ENCODE data around the gene SYNGR1. TPM values are rescaled to one million over a fixed set of nuclear protein-coding genes. Genes with fewer than 3 reads are reported as not detected.

The SYNGR1 gene
- total and polyA plus RNA-seq, 2 of the 8 experiments (the other 6 are each of a cell fraction or from before 2014, with no cell fraction given) = 32.5 to 84.7 TPM

- H4K20me1 ChIP-seq (replicated peaks in 1 of 2; ENCODE audit: control insufficient read depth in 1 of 2, insufficient read depth in 2 of 2, low read length in 2 of 2) = peaks cover 0 to 8% of the 10 kb centered on the region in 2 experiments
- H3K4me1 ChIP-seq (replicated peaks in 1 of 4; ENCODE audit: control insufficient read depth in 3 of 4, insufficient read depth in 4 of 4, low read length in 3 of 4) = peaks cover 5 to 26% (median 17%) of the 10 kb centered on the region in 4 experiments
- H3K36me3 ChIP-seq (ENCODE audit: control insufficient read depth in 2 of 4, insufficient read depth in 4 of 4, low read length in 3 of 4) = peaks cover 0 to 5% (median 0%) of the 10 kb centered on the region in 4 experiments; a peak in 1 of 8 replicates
- no peak overlapping the region for H2BK20ac ChIP-seq (ENCODE audit: low read length)
- WGBS, 2 experiments (ENCODE audit: extremely low coverage in 1 of 2, insufficient coverage in 1 of 2, insufficient read length in 1 of 2, insufficient replicate concordance in 2 of 2, low coverage in 1 of 2, low lambda C conversion rate in 2 of 2, missing lambda C conversion rate in 1 of 2) = 90% methylated on average over 12 of the region's 12 CpGs; no CpG with 5 or more reads in 1 of the 2 experiments
- no peak overlapping the region for H3K9ac ChIP-seq (replicated peaks in 1 of 4; ENCODE audit: extremely low read depth in 1 of 4, low read depth in 3 of 4, low read length in 3 of 4)
- H2BK15ac ChIP-seq (ENCODE audit: low read length) = no peak overlapping the region
- H2BK12ac ChIP-seq (ENCODE audit: low read depth, low read length) = no peak overlapping the region
- H2BK120ac ChIP-seq (replicated peaks; ENCODE audit: low read depth, low read length) = no peak overlapping the region
- ChIA-PET POLR2A (ENCODE audit: partially characterized antibody) (interaction anchor here (0.6 to 22.5 kb wide), 3 partner anchors 40 to 521 kb away, joined by 3 to 413 read pairs (median 3); partner anchors contain the start of gene RPL3), CTCF (ENCODE audit: partially characterized antibody) (interaction anchor here (1.0 to 4.2 kb wide), 5 partner anchors 12 to 75 kb away, joined by 3 to 27 read pairs (median 5); partner anchors contain the start of gene RPL3)
- H3K18ac ChIP-seq (ENCODE audit: extremely low read depth, low read length) = no peak overlapping the region; the same call in none of the 2 replicates
- H3K4me2 ChIP-seq (ENCODE audit: insufficient read depth in 1 of 2, low read depth in 2 of 2, low read length in 2 of 2) = no peak overlapping the region
- H3K4me3 ChIP-seq (ENCODE audit: extremely low read depth in 1 of 4, insufficient read depth in 2 of 4, low read depth in 3 of 4, low read length in 4 of 4) = no peak overlapping the region
- DNase-seq (ENCODE audit: low read depth in 1 of 2, low spot score in 2 of 2) (no peak), FAIRE-seq (no peak)
- peaks cover 7% of the 10 kb centered on the region for H3K79me1 ChIP-seq (ENCODE audit: low read depth, low read length)
- peaks cover 0 to 6% of the 10 kb centered on the region in 2 experiments; a peak in 1 of 4 replicates for H3K79me2 ChIP-seq (ENCODE audit: control insufficient read depth in 1 of 2, insufficient read depth in 2 of 2, low read length in 2 of 2)
- peaks cover 8% of the 10 kb centered on the region for H3K23me2 ChIP-seq (ENCODE audit: low read depth, low read length)
- H3K23ac ChIP-seq (ENCODE audit: insufficient read length) = no peak overlapping the region
- H4K5ac ChIP-seq (ENCODE audit: insufficient read length, low read depth, low read length) = no peak overlapping the region
- H2AFZ ChIP-seq (ENCODE audit: low read length) = no peak overlapping the region
- H2BK5ac ChIP-seq (ENCODE audit: low read depth, low read length) = no peak overlapping the region
- peaks cover 0 to 4% (median 2%) of the 10 kb centered on the region in 4 experiments; a peak in 2 of 7 replicates for H3K27me3 ChIP-seq (replicated peaks in 1 of 4; ENCODE audit: control insufficient read depth in 3 of 4, extremely low read depth in 1 of 4, insufficient read depth in 3 of 4, low read length in 3 of 4)
- H3K4ac ChIP-seq (replicated peaks; ENCODE audit: insufficient read length, low read depth, low read length) = no peak overlapping the region
- peak overlapping the region; percentile 40; the same call in 1 of the 2 replicates for H2AK5ac ChIP-seq (ENCODE audit: low read depth, low read length)
- no peak overlapping the region for H3K27ac ChIP-seq (ENCODE audit: low read depth, low read length)
- no peak overlapping the region for H3K14ac ChIP-seq (ENCODE audit: insufficient read length)
- H3K9me3 ChIP-seq (ENCODE audit: insufficient read depth in 2 of 2, low read depth in 1 of 2, low read length in 1 of 2) = no peaks in the 10 kb centered on the region
- no peak overlapping the region for H4K91ac ChIP-seq (replicated peaks; ENCODE audit: insufficient read length, low read length)
- no peak overlapping the region for H3K56ac ChIP-seq (replicated peaks; ENCODE audit: insufficient read length, low read depth, low read length)
- H4K8ac ChIP-seq (ENCODE audit: extremely low read depth, insufficient read depth, low read length) = no peak overlapping the region; the same call in 1 of the 2 replicates
- TF ChIP-seq NRF1 (IDR thresholded peaks at IDR 0.05; ENCODE audit: low read depth, low read length) = no peak
- no peak for TF ChIP-seq TCF12 (IDR thresholded peaks at IDR 0.05; ENCODE audit: low read depth, low read length)
- no peak for TF ChIP-seq JUND (IDR thresholded peaks at IDR 0.05; ENCODE audit: low read length)
- no peak for TF ChIP-seq TAF7 (optimal IDR thresholded peaks at IDR 0.05; ENCODE audit: borderline replicate concordance, low read depth, low read length)
- TF ChIP-seq SIX5 (IDR thresholded peaks at IDR 0.05; ENCODE audit: low read depth, low read length) = no peak
- TF ChIP-seq SP1 (IDR thresholded peaks at IDR 0.05; ENCODE audit: low read depth, low read length) = no peak
- no peak for TF ChIP-seq ZNF274 (IDR thresholded peaks at IDR 0.05; ENCODE audit: borderline replicate concordance, extremely low read depth, low read length)
- TF ChIP-seq JUN (IDR thresholded peaks at IDR 0.05; ENCODE audit: low read depth, low read length) = no peak
- TF ChIP-seq CHD2 (IDR thresholded peaks at IDR 0.05; ENCODE audit: low read length) = no peak
- TF ChIP-seq KDM4A (IDR thresholded peaks at IDR 0.05; ENCODE audit: low read depth, low read length, severe bottlenecking) = no peak
- no peak for TF ChIP-seq POU5F1 (IDR thresholded peaks at IDR 0.05; ENCODE audit: low read depth, low read length)
- TF ChIP-seq NANOG (IDR thresholded peaks at IDR 0.05; ENCODE audit: insufficient read depth, low read depth, low read length, poor library complexity, severe bottlenecking) = no peak
- no peak for TF ChIP-seq CHD1 (IDR thresholded peaks at IDR 0.05; ENCODE audit: low read depth, low read length)
- no peak for TF ChIP-seq HDAC6 (IDR thresholded peaks at IDR 0.05; ENCODE audit: low read depth, low read length)
- no peak for TF ChIP-seq TBP (IDR thresholded peaks at IDR 0.05; ENCODE audit: low read depth, low read length)
Observed at GRCh38 chr22:39355080-39355479, 5.3 kb downstream of the SYNGR1 start.
